Endothelial cell (in vitro differentiated cells): ENCODE results near the gene TAS2R42. TPM values are rescaled to one million over a fixed set of nuclear protein-coding genes. Genes with fewer than 3 reads are reported as not detected.

Experiments used
- DNase-seq: peaks from one replicate; pipeline ENCODE4 v3.0.0; 2021; ENCODE audit warnings: low spot score
- H3K27ac Mint-ChIP-seq: one replicate; pipeline ENCODE4 v1.8.0; 2021; ENCODE audit warnings: mixed read lengths, inconsistent platforms; ENCODE audit not compliant: unreplicated experiment
- H3K27me3 Mint-ChIP-seq: one replicate; pipeline ENCODE4 v1.8.0; 2021; ENCODE audit warnings: mild to moderate bottlenecking, moderate library complexity, mixed read lengths, inconsistent platforms; ENCODE audit not compliant: unreplicated experiment
- H3K36me3 Mint-ChIP-seq: one replicate; pipeline ENCODE4 v1.8.0; 2021; ENCODE audit warnings: mild to moderate bottlenecking, low read depth, mixed read lengths, inconsistent platforms; ENCODE audit not compliant: unreplicated experiment
- H3K4me1 Mint-ChIP-seq: one replicate; pipeline ENCODE4 v1.8.0; 2021; ENCODE audit warnings: mild to moderate bottlenecking, mixed read lengths, inconsistent platforms; ENCODE audit not compliant: unreplicated experiment
- H3K4me3 Mint-ChIP-seq: one replicate; pipeline ENCODE4 v1.8.0; 2021; ENCODE audit warnings: mild to moderate bottlenecking, mixed read lengths, inconsistent platforms; ENCODE audit not compliant: unreplicated experiment
- H3K9me3 Mint-ChIP-seq: one replicate; pipeline ENCODE4 v1.8.0; 2021; ENCODE audit warnings: mixed read lengths, inconsistent platforms; ENCODE audit not compliant: unreplicated experiment
- total RNA-seq: library from RNA; stranded (reverse); fragmentation: NEBNext Ultra II Directional; extraction: Animal tissue kit (Norgen Biotek cat#: 25700); gene quantifications from one replicate; pipeline ENCODE4 v1.2.1, GENCODE V29; 2021; ENCODE audit not compliant: unreplicated experiment
- TF ChIP-seq, protein P1 (sequence below): fragments of 200-600 bp; sonication (generic); IDR thresholded peaks from one replicate; pipeline ENCODE4 v1.5.0; 2021; ENCODE audit warnings: antibody characterized with exemption; ENCODE audit not compliant: unreplicated experiment

TAS2R42 gene
- total RNA-seq, 1 donor from 2014 or later: not detected

DNA sequence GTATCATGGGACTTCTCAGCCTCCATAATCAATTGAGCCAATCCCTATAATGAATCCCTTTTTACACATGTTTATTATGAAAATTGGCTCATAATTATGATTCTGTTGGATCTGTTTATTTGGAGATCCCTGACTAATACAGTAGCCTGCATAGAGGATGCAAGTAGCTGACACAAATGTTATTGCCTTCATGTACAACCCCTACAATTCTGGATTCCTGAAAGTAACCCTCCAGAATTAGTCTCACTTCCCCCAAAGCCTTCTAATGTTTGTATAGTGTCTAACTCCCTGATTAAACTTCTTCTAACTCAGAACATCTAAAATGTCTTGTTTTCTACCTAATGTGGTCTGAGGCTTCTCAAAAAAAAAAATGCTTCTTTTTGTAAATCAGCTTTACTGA is 22.4 kb downstream of the TAS2R42 start:
- Mint-ChIP-seq H3K4me1 (peaks cover 10% of the 10 kb centered on the region), H3K9me3 (no peaks in the 10 kb centered on the region), H3K27ac (no peak overlapping the region), H3K4me3 (no peak overlapping the region), H3K27me3 (peaks cover 2% of the 10 kb centered on the region), H3K36me3 (peaks cover 7% of the 10 kb centered on the region)
- no peak for DNase-seq
- TF ChIP-seq, protein P1, sequence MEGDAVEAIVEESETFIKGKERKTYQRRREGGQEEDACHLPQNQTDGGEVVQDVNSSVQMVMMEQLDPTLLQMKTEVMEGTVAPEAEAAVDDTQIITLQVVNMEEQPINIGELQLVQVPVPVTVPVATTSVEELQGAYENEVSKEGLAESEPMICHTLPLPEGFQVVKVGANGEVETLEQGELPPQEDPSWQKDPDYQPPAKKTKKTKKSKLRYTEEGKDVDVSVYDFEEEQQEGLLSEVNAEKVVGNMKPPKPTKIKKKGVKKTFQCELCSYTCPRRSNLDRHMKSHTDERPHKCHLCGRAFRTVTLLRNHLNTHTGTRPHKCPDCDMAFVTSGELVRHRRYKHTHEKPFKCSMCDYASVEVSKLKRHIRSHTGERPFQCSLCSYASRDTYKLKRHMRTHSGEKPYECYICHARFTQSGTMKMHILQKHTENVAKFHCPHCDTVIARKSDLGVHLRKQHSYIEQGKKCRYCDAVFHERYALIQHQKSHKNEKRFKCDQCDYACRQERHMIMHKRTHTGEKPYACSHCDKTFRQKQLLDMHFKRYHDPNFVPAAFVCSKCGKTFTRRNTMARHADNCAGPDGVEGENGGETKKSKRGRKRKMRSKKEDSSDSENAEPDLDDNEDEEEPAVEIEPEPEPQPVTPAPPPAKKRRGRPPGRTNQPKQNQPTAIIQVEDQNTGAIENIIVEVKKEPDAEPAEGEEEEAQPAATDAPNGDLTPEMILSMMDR: no peak

DNA sequence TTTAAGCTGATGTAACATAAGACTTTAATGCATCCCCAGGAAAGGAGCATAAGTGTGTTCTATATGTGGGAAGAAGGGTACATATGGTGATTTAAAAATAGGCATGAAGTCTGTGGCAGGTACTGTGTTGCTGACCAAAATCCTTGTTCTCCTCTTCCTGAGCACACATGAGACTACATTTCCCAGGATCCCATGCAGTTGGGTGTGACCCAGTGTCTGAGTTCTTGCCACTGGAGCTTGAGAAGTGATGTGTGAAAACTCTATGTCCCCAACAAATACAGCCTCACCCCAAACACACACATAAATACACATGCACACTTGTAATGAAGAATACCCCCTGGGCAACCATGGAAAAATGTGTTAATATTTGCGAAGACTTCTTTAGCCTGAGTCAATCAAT is 24.2 kb downstream of the TAS2R42 start:
- Mint-ChIP-seq H3K4me1 (peaks cover 9% of the 10 kb centered on the region), H3K27me3 (peaks cover 2% of the 10 kb centered on the region), H3K36me3 (peaks cover 5% of the 10 kb centered on the region), H3K9me3 (no peaks in the 10 kb centered on the region), H3K4me3 (no peak overlapping the region), H3K27ac (no peak overlapping the region)
- no peak for DNase-seq
- TF ChIP-seq, protein P1: no peak

GRCh38 chr12:11158885-11159444 is 27.8 kb downstream of the TAS2R42 start:
- H3K36me3 Mint-ChIP-seq: peaks cover 6% of the 10 kb centered on the region
- DNase-seq: no peak
- H3K27me3 Mint-ChIP-seq: peaks cover 2% of the 10 kb centered on the region
- H3K4me1 Mint-ChIP-seq: peaks cover 3% of the 10 kb centered on the region
- H3K4me3 Mint-ChIP-seq: no peak overlapping the region
- H3K27ac Mint-ChIP-seq: no peak overlapping the region
- TF ChIP-seq, protein P1: no peak
- no peaks in the 10 kb centered on the region for H3K9me3 Mint-ChIP-seq

DNA sequence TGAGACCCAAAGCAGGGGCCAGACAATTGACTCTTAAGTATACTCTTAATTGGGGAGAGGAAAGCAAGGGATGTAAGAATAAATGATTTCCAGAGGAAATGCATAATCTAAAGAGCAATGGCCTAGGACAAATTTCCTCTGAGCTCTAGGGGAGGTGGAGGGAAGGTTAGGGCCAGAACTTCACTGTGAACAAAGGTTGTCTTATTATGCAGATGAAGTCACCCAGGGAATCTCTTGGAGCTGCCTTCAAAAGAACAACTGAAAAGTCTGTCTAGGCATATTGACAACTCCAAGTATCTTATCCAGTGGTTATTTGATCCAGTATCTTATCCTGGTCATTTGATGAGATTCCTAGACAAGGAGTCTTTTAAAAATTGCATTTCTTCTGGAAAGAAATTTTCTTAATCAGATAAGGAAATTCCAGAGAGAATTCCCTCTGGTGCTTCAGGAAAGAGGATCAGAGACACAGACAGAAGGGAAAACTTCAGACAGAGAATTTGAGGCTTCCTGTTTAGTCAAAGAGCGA is 32.3 kb downstream of the TAS2R42 start:
- Mint-ChIP-seq H3K36me3 (peaks cover 14% of the 10 kb centered on the region), H3K27me3 (peaks cover 3% of the 10 kb centered on the region)

DNA sequence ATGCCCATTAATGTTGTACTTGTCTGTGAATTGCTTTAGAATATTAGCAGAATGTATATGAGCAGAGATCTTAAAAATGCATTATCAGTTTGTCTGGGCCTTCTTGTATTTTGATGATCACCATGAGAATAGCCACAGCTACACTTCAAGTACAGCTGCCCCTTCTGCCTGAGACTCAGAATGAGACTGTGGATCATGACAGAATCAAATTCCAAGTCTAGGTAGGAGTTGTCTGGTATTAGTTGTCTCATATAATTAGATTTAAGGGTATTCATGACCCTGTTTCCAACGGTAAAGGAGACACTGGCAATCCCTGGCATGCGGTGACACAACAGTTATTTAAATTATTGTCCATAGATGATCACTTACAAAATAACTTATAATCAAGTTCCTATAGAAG is 34.0 kb downstream of the TAS2R42 start:
- Mint-ChIP-seq H3K27ac (no peak overlapping the region), H3K9me3 (no peaks in the 10 kb centered on the region), H3K4me3 (no peak overlapping the region), H3K27me3 (peaks cover 3% of the 10 kb centered on the region), H3K4me1 (no peaks in the 10 kb centered on the region), H3K36me3 (peaks cover 14% of the 10 kb centered on the region)
- TF ChIP-seq, protein P1: no peak
- no peak for DNase-seq

More for the DNA sequence above, 32.3 kb downstream of the TAS2R42 start:
- no peak overlapping the region for H3K27ac Mint-ChIP-seq
- H3K4me1 Mint-ChIP-seq: peaks cover 3% of the 10 kb centered on the region
- no peak overlapping the region for H3K4me3 Mint-ChIP-seq
- TF ChIP-seq, protein P1: no peak
- no peaks in the 10 kb centered on the region for H3K9me3 Mint-ChIP-seq
- DNase-seq: no peak
